ENCODE results near the gene CCDC80. TPM values are rescaled to one million over a fixed set of nuclear protein-coding genes. Genes with fewer than 3 reads are reported as not detected.

The CCDC80 gene
- total RNA-seq, 2 experiments from 2014 or later, result 0.25 to 0.40 TPM

DNA sequence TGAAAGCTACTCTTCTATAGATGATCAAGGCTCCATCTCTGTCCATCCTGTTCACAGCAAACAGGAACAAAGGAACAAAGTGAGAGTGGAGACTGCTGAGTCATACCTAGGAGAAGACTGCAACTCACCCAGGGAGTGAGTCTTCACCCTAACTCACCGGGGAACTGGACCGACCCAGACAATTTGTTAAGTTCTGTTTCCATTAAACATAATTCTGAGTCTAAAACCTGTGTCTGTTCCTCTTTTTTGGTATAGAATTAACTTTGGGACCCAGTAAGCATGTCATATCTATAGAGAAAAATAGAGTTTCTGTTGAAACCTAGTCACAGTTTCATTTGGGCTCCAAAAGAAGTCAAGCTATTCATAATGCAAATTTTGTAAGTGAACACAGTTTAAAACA, 21.6 kb downstream of the CCDC80 start:
- DNase-seq, result no peak
- Mint-ChIP-seq H3K27ac (no peak overlapping the region), H3K4me1 (peaks cover 1% of the 10 kb centered on the region), H3K9me3 (no peaks in the 10 kb centered on the region), H3K27me3 (peaks cover 5% of the 10 kb centered on the region), H3K4me3 (no peak overlapping the region), H3K36me3 (ENCODE audit: low read depth) (no peaks in the 10 kb centered on the region)
- ChIA-PET CTCF (no interaction called here), POLR2A (interaction anchor here (0.7 kb wide), 1 partner anchor 9 kb away, joined by 3 read pairs; no protein-coding TSS in a partner anchor)

DNA sequence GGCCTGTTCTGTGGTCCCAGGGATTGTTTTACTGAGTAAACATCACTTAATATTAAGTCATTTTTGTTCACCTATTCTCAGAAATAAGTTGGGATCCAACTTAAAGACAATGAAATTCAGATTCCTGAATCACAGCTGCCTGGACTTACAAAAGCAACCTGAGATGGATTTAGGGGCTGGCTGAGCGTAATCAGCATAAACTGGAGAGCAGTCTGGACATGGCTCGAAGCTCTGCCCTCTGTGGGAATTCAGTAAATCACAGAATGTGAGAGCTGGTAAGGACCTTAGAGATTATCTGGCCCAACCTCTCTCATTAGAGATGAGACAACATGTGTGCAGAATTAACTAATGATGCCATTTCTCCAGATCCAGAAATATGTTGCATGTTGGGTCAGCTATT, 23.7 kb downstream of the CCDC80 start:
- DNase-seq, result no peak
- Mint-ChIP-seq H3K4me1 (no peaks in the 10 kb centered on the region), H3K4me3 (no peak overlapping the region), H3K27ac (no peak overlapping the region), H3K27me3 (no peaks in the 10 kb centered on the region), H3K9me3 (no peaks in the 10 kb centered on the region), H3K36me3 (ENCODE audit: low read depth) (no peaks in the 10 kb centered on the region)
- CTCF ChIA-PET, result no interaction called here
- POLR2A ChIA-PET, result no interaction called here

- Mint-ChIP-seq H3K27ac (no peak overlapping the region), H3K9me3 (no peaks in the 10 kb centered on the region), H3K4me3 (no peak overlapping the region), H3K27me3 (no peaks in the 10 kb centered on the region), H3K4me1 (no peaks in the 10 kb centered on the region), H3K36me3 (ENCODE audit: low read depth) (no peaks in the 10 kb centered on the region)
- POLR2A ChIA-PET, result no interaction called here
- no peak for DNase-seq
- CTCF ChIA-PET, result no interaction called here
Measured at GRCh38 chr3:112615989-112616731, 24.8 kb downstream of the CCDC80 start.

- ChIA-PET POLR2A (no interaction called here), CTCF (no interaction called here)
- Mint-ChIP-seq H3K9me3 (no peaks in the 10 kb centered on the region), H3K27ac (no peak overlapping the region), H3K27me3 (peaks cover 12% of the 10 kb centered on the region), H3K4me1 (no peaks in the 10 kb centered on the region), H3K36me3 (ENCODE audit: low read depth) (no peaks in the 10 kb centered on the region), H3K4me3 (no peak overlapping the region)
- no peak for DNase-seq
Measured at GRCh38 chr3:112611752-112612515, 29.0 kb downstream of the CCDC80 start.

- Mint-ChIP-seq H3K4me1 (peaks cover 5% of the 10 kb centered on the region), H3K27ac (no peak overlapping the region), H3K27me3 (peaks cover 12% of the 10 kb centered on the region), H3K36me3 (ENCODE audit: low read depth) (no peaks in the 10 kb centered on the region), H3K4me3 (no peak overlapping the region), H3K9me3 (no peaks in the 10 kb centered on the region)
- CTCF ChIA-PET, result no interaction called here
- POLR2A ChIA-PET, result no interaction called here
- DNase-seq, result no peak
Measured at GRCh38 chr3:112610121-112610520, 30.8 kb downstream of the CCDC80 start.

DNA sequence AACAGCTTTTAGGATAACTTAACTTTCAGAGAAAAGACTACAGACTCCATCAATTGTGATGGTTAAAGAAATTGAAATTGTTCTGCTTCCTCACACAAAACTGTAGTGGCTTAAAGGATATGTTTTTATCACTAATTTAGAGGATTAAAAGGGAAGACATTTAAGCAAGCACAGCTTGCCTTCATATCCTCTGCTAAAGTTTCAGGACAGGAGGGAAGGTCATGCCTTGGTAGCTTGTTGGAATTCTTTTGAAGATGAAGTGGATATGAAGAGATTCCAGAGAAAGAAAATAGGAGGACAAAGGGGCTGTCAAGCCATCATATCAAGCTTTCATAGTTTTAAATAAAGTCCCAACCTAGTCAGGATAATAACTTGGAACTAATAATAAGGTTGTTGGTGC, 33.1 kb downstream of the CCDC80 start:
- ChIA-PET POLR2A (interaction anchor here (1.1 to 1.2 kb wide), 2 partner anchors 14 to 46 kb away, joined by 3 to 4 read pairs; partner anchors contain the start of genes ATG3 and SLC35A5), CTCF (interaction anchor here (1.4 to 1.5 kb wide), 2 partner anchors 36 to 372 kb away, joined by 3 to 4 read pairs; no protein-coding TSS in a partner anchor)
- Mint-ChIP-seq H3K36me3 (ENCODE audit: low read depth) (no peaks in the 10 kb centered on the region), H3K9me3 (no peaks in the 10 kb centered on the region), H3K4me1 (peaks cover 19% of the 10 kb centered on the region), H3K27ac (no peak overlapping the region), H3K4me3 (no peak overlapping the region), H3K27me3 (peaks cover 12% of the 10 kb centered on the region)
- DNase-seq, result no peak

- no peaks in the 10 kb centered on the region for H3K36me3 Mint-ChIP-seq (ENCODE audit: low read depth)
- POLR2A ChIA-PET, result no interaction called here
- H3K4me3 Mint-ChIP-seq, result no peak overlapping the region
- CTCF ChIA-PET, result interaction anchor here (1.0 kb wide), 1 partner anchor 10 kb away, joined by 3 read pairs; no protein-coding TSS in a partner anchor
- H3K4me1 Mint-ChIP-seq, result peaks cover 31% of the 10 kb centered on the region
- DNase-seq, result no peak
- no peak overlapping the region for H3K27ac Mint-ChIP-seq
- H3K27me3 Mint-ChIP-seq, result peaks cover 12% of the 10 kb centered on the region
- no peaks in the 10 kb centered on the region for H3K9me3 Mint-ChIP-seq
Measured at GRCh38 chr3:112606098-112606497, 34.8 kb downstream of the CCDC80 start.

- peaks cover 12% of the 10 kb centered on the region for H3K27me3 Mint-ChIP-seq
- ChIA-PET CTCF (no interaction called here), POLR2A (no interaction called here)
- H3K27ac Mint-ChIP-seq, result no peak overlapping the region
- H3K9me3 Mint-ChIP-seq, result no peaks in the 10 kb centered on the region
- H3K36me3 Mint-ChIP-seq (ENCODE audit: low read depth), result no peaks in the 10 kb centered on the region
- H3K4me1 Mint-ChIP-seq, result peaks cover 31% of the 10 kb centered on the region
- H3K4me3 Mint-ChIP-seq, result no peak overlapping the region
- no peak for DNase-seq
Measured at GRCh38 chr3:112605285-112605684, 35.7 kb downstream of the CCDC80 start.

DNA sequence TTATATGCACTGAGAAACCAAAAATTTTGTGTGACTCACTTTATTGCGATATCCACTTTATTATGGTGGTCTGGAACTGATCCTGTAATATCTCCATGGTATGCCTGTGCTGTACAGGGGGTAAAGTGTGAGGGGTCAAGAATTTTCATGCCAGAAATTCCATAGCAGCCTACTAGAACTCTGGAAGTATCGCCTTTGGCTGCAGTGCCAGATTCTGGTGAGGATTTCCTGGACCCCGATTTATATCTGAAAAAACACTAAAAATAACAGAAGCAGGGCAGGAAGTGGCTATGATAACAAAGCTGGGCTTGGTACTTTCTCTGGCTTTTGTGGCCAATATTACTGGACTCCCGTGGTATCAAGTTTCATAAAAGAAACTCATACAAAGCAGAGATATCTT, 36.4 kb downstream of the CCDC80 start:
- CTCF ChIA-PET, result no interaction called here
- DNase-seq, result no peak

DNA sequence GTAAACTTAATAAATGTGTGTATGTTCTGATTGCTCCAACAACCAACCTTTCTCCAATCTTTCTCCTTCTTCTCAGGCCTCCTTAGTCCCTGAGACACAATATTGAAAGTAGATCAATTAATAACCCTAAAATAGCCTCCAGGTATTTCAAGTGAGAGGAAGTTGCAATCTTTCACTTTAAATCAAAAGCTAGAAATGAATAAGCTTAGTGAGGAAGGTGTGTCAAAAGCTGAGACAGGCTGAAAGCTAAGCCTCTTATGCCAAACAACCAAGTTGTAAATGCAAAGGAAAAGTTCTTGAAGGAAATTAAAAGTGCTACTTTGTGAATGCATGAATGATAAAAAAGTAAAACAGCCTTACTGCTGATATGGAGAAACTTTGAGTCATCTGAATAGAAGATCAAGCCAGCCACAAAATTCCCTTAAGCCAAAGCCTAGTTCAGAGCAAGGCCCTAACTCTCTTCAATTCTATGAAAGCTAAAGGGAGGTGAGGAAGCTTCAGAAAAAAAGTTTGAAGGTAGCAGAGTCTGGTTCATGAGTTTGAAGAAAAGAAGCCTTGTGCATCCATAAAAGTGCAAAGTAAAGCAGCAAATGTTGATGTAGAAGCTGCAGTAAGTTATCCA, 38.6 kb downstream of the CCDC80 start:
- Mint-ChIP-seq H3K4me3 (no peak overlapping the region), H3K27ac (no peak overlapping the region), H3K27me3 (peaks cover 2% of the 10 kb centered on the region), H3K9me3 (no peaks in the 10 kb centered on the region), H3K4me1 (peaks cover 31% of the 10 kb centered on the region), H3K36me3 (ENCODE audit: low read depth) (no peaks in the 10 kb centered on the region)
- POLR2A ChIA-PET, result no interaction called here
- CTCF ChIA-PET, result interaction anchor here (0.8 to 2.2 kb wide), 4 partner anchors 12 to 912 kb away, joined by 3 to 13 read pairs (median 3); partner anchors contain the start of gene SPICE1
- DNase-seq, result no peak

More for the DNA sequence above, 36.4 kb downstream of the CCDC80 start:
- H3K27ac Mint-ChIP-seq, result no peak overlapping the region
- H3K36me3 Mint-ChIP-seq (ENCODE audit: low read depth), result no peaks in the 10 kb centered on the region
- H3K9me3 Mint-ChIP-seq, result no peaks in the 10 kb centered on the region
- peaks cover 10% of the 10 kb centered on the region for H3K27me3 Mint-ChIP-seq
- no peak overlapping the region for H3K4me3 Mint-ChIP-seq
- POLR2A ChIA-PET, result no interaction called here
- peaks cover 31% of the 10 kb centered on the region for H3K4me1 Mint-ChIP-seq

GRCh38 chr3:112598731-112599130, 42.2 kb downstream of the CCDC80 start:
- no peak for DNase-seq
- ChIA-PET CTCF (no interaction called here), POLR2A (no interaction called here)
- no peaks in the 10 kb centered on the region for H3K27me3 Mint-ChIP-seq
- no peaks in the 10 kb centered on the region for H3K9me3 Mint-ChIP-seq
- H3K4me1 Mint-ChIP-seq, result peaks cover 17% of the 10 kb centered on the region
- H3K36me3 Mint-ChIP-seq (ENCODE audit: low read depth), result no peaks in the 10 kb centered on the region
- no peak overlapping the region for H3K27ac Mint-ChIP-seq
- H3K4me3 Mint-ChIP-seq, result no peak overlapping the region

DNA sequence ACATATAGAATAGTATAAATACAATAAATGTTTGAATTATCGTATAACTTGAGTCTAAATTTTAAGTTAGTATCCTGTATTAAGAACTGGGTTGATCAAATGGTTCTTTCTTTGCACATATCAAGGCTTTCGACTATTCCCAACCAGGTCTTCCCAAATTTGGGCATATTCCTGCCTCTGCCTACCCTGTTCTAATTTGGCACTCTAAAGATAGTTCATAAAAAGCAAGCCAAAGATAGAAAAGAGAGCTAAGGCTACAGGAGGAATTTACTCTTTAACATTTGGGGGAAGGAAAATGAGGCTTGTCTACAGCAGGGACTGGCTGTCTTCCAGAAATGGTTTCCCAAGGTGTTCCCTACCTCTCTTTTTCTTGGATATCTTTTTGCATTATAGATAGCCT, 43.0 kb downstream of the CCDC80 start:
- H3K4me3 Mint-ChIP-seq, result no peak overlapping the region
- H3K27me3 Mint-ChIP-seq, result no peaks in the 10 kb centered on the region
- no peak for DNase-seq
- H3K9me3 Mint-ChIP-seq, result peaks cover under 1% of the 10 kb centered on the region
- ChIA-PET CTCF (no interaction called here), POLR2A (no interaction called here)
- no peak overlapping the region for H3K27ac Mint-ChIP-seq
- H3K4me1 Mint-ChIP-seq, result peaks cover 14% of the 10 kb centered on the region
- peaks cover 3% of the 10 kb centered on the region for H3K36me3 Mint-ChIP-seq (ENCODE audit: low read depth)

GRCh38 chr3:112594856-112595255, 46.1 kb downstream of the CCDC80 start:
- POLR2A ChIA-PET, result no interaction called here
- Mint-ChIP-seq H3K27ac (no peak overlapping the region), H3K4me3 (no peak overlapping the region), H3K27me3 (no peaks in the 10 kb centered on the region), H3K4me1 (peaks cover 6% of the 10 kb centered on the region), H3K9me3 (peaks cover 4% of the 10 kb centered on the region), H3K36me3 (ENCODE audit: low read depth) (peaks cover 23% of the 10 kb centered on the region)
- CTCF ChIA-PET, result interaction anchor here (2.8 kb wide), 1 partner anchor 13 kb away, joined by 13 read pairs; no protein-coding TSS in a partner anchor
- no peak for DNase-seq
